Endothelial cell (in vitro differentiated cells): Measurements from ENCODE around the gene KLF13. TPM values are rescaled to one million over a fixed set of nuclear protein-coding genes. Genes with fewer than 3 reads are reported as not detected.

Experiments
- DNase-seq: peaks from one replicate; pipeline ENCODE4 v3.0.0; 2021; ENCODE audit warnings: low spot score
- H3K27ac Mint-ChIP-seq: one replicate; pipeline ENCODE4 v1.8.0; 2021; ENCODE audit warnings: mixed read lengths, inconsistent platforms; ENCODE audit not compliant: unreplicated experiment
- H3K27me3 Mint-ChIP-seq: one replicate; pipeline ENCODE4 v1.8.0; 2021; ENCODE audit warnings: mild to moderate bottlenecking, moderate library complexity, mixed read lengths, inconsistent platforms; ENCODE audit not compliant: unreplicated experiment
- H3K36me3 Mint-ChIP-seq: one replicate; pipeline ENCODE4 v1.8.0; 2021; ENCODE audit warnings: mild to moderate bottlenecking, low read depth, mixed read lengths, inconsistent platforms; ENCODE audit not compliant: unreplicated experiment
- H3K4me1 Mint-ChIP-seq: one replicate; pipeline ENCODE4 v1.8.0; 2021; ENCODE audit warnings: mild to moderate bottlenecking, mixed read lengths, inconsistent platforms; ENCODE audit not compliant: unreplicated experiment
- H3K4me3 Mint-ChIP-seq: one replicate; pipeline ENCODE4 v1.8.0; 2021; ENCODE audit warnings: mild to moderate bottlenecking, mixed read lengths, inconsistent platforms; ENCODE audit not compliant: unreplicated experiment
- H3K9me3 Mint-ChIP-seq: one replicate; pipeline ENCODE4 v1.8.0; 2021; ENCODE audit warnings: mixed read lengths, inconsistent platforms; ENCODE audit not compliant: unreplicated experiment
- total RNA-seq: library from RNA; stranded (reverse); fragmentation: NEBNext Ultra II Directional; extraction: Animal tissue kit (Norgen Biotek cat#: 25700); gene quantifications from one replicate; pipeline ENCODE4 v1.2.1, GENCODE V29; 2021; ENCODE audit not compliant: unreplicated experiment
- TF ChIP-seq, protein P1 (sequence below): fragments of 200-600 bp; sonication (generic); IDR thresholded peaks from one replicate; pipeline ENCODE4 v1.5.0; 2021; ENCODE audit warnings: antibody characterized with exemption; ENCODE audit not compliant: unreplicated experiment

The KLF13 gene
- total RNA-seq, 1 donor from 2014 or later, result 45.1 TPM

DNA sequence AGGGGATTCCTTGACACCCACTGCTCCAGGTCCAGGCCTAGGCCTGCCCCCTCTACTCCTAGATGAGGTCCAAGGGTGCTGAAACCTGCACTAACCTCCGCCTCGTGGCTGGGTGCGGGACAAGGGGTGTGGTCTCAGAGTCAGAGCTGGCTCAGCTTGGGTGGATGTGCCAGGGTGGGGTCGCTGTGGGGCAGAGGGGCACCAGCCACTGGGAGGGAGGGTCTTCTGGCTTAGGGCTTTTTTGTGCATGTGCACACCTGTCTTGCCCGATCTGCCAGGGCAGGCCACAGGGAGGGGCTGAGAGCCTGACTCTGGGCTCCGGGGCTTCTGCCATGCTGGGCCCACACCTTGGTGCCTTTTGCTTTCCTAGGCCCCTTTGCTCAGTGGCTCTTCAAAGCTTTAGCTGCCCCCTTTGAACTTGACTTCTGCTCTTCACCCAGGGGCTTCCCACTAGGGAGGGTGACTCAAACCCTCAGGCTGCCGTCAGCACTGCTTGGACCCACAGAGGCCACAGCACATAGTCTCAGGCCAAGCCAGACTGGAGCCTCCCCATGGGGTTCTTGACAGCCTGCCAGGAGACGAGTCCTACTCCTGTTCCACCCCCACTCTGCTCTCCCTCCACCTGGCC is 73.0 kb downstream of the KLF13 start:
- TF ChIP-seq, protein P1, sequence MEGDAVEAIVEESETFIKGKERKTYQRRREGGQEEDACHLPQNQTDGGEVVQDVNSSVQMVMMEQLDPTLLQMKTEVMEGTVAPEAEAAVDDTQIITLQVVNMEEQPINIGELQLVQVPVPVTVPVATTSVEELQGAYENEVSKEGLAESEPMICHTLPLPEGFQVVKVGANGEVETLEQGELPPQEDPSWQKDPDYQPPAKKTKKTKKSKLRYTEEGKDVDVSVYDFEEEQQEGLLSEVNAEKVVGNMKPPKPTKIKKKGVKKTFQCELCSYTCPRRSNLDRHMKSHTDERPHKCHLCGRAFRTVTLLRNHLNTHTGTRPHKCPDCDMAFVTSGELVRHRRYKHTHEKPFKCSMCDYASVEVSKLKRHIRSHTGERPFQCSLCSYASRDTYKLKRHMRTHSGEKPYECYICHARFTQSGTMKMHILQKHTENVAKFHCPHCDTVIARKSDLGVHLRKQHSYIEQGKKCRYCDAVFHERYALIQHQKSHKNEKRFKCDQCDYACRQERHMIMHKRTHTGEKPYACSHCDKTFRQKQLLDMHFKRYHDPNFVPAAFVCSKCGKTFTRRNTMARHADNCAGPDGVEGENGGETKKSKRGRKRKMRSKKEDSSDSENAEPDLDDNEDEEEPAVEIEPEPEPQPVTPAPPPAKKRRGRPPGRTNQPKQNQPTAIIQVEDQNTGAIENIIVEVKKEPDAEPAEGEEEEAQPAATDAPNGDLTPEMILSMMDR, result no peak
- H3K4me3 Mint-ChIP-seq, result no peak overlapping the region
- H3K27ac Mint-ChIP-seq, result no peak overlapping the region
- H3K9me3 Mint-ChIP-seq, result no peaks in the 10 kb centered on the region
- DNase-seq, result no peak
- peaks cover 6% of the 10 kb centered on the region for H3K27me3 Mint-ChIP-seq
- peaks cover 6% of the 10 kb centered on the region for H3K4me1 Mint-ChIP-seq
- H3K36me3 Mint-ChIP-seq, result peaks cover 4% of the 10 kb centered on the region

- Mint-ChIP-seq H3K9me3 (no peaks in the 10 kb centered on the region), H3K4me1 (peaks cover 6% of the 10 kb centered on the region), H3K27me3 (peaks cover 4% of the 10 kb centered on the region), H3K27ac (no peak overlapping the region), H3K4me3 (no peak overlapping the region), H3K36me3 (peaks cover 4% of the 10 kb centered on the region)
- TF ChIP-seq, protein P1, result no peak
- no peak for DNase-seq
Measured at GRCh38 chr15:31400222-31400927, 73.7 kb downstream of the KLF13 start.

- peaks cover 5% of the 10 kb centered on the region for H3K27me3 Mint-ChIP-seq
- no peak overlapping the region for H3K4me3 Mint-ChIP-seq
Measured at GRCh38 chr15:31401282-31401681, 74.6 kb downstream of the KLF13 start.

DNA sequence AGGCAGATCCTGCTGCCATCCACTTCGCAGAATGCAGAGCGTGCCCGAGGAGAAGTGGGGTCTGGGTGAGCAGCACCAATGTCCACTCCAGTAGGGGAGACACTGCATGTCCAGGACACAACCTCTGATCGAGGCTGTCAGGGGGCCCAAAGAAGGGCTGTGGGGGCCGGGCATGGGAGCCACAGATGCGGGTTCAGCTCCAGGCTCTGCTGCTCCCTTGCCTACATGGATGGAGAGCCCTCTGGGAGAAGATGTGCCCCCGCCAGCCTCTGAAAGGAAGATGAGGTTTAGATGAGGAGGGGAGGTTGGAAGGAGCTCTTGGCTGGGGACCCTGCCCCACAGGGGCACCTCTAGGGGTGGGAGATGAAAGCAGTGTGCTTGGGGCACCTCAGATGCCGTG is 75.4 kb downstream of the KLF13 start:
- Mint-ChIP-seq H3K4me3 (no peak overlapping the region), H3K9me3 (no peaks in the 10 kb centered on the region), H3K4me1 (no peaks in the 10 kb centered on the region), H3K36me3 (peaks cover 4% of the 10 kb centered on the region), H3K27me3 (peaks cover 4% of the 10 kb centered on the region), H3K27ac (no peak overlapping the region)
- TF ChIP-seq, protein P1, result no peak
- DNase-seq, result no peak

More at GRCh38 chr15:31401282-31401681, 74.6 kb downstream of the KLF13 start:
- Mint-ChIP-seq H3K4me1 (peaks cover 5% of the 10 kb centered on the region), H3K9me3 (no peaks in the 10 kb centered on the region), H3K27ac (no peak overlapping the region), H3K36me3 (peaks cover 4% of the 10 kb centered on the region)
- TF ChIP-seq, protein P1, result no peak
- no peak for DNase-seq

DNA sequence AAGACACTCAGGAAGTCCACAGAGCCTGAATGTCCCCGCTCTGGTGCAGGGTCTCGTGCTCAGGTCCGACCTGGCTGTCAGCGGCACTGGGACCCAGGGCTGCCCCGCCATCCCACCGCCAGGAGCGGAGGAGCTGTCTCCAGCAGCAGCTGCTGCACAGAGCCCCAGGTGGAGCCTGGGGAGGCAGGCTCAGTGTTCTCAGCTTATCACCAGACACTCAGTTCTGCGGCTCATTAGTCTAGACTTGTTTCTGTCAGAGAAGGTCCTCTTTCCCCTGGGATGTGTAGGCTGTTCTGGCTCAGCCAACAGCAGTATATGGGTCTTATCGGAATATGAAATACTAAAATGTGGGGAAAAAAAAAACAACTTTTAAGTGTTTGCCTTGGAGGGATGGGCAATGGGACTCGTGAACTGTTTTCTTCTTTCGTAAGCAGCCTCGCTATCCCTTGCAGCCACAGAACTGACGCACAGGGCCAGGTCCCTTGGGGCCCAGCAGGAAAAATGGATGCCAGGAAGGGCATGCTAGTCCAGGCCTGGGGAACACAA is 75.9 kb downstream of the KLF13 start:
- Mint-ChIP-seq H3K27ac (no peak overlapping the region), H3K4me1 (no peaks in the 10 kb centered on the region), H3K4me3 (no peak overlapping the region), H3K27me3 (peaks cover 4% of the 10 kb centered on the region), H3K36me3 (peaks cover 4% of the 10 kb centered on the region), H3K9me3 (no peaks in the 10 kb centered on the region)
- TF ChIP-seq, protein P1, result no peak
- DNase-seq, result no peak
